GM19035 (cell line): ENCODE results near the gene GLI3.

Experiments
- ATAC-seq: cut with Tn5 transposase; IDR thresholded peaks from one replicate; pipeline ENCODE4 v1.9.1; 2021; ENCODE audit not compliant: unreplicated experiment

The GLI3 gene

DNA sequence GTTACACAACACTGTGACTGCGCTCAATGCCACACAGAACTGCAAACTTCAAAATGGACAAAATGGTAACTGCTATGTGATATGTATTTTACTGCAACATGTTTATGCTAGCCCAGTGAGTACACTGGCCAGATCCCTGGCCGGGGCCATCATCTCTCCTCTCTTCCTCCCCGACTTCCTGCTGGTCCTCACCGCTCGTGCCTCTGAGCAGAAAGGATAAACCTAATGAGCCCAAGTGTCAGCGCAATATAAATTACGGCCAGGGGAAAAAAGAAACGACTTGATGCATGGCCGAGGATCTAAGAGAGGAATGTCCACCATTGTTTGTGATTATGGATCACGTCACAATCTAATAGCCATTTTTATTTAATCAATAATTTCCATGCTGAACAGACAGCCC is 225.2 kb downstream of the GLI3 start:
- no peak for ATAC-seq

GRCh38 chr7:42010751-42011150 is 226.3 kb downstream of the GLI3 start:
- no peak for ATAC-seq

GRCh38 chr7:42006801-42007513 is 230.1 kb downstream of the GLI3 start:
- no peak for ATAC-seq

DNA sequence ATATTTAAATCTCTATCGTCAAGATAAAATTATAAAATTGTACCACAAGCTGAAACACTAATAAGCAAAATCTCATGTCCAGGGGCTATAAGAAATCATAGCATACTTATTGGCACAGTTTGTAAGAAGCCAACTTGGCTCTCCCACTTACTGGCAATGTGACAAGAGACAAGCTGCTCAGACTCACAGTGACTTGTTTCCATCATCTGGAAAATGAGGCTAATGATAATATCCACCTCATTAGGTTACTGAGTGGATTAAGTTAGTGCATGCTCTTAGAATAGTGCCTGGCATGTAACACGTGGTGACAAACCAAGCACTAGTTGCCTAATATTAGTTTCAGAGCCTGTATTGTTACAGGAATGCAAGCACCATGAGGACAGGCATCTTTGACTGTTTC is 234.4 kb downstream of the GLI3 start:
- no peak for ATAC-seq

GRCh38 chr7:41999736-42000283 is 237.2 kb downstream of the GLI3 start:
- ATAC-seq: no peak

- ATAC-seq: no peak
These were observed 239.0 kb downstream of the GLI3 start for GRCh38 chr7:41998041-41998440.

GRCh38 chr7:41997151-41997550 is 239.9 kb downstream of the GLI3 start:
- ATAC-seq: no peak

- ATAC-seq: no peak
These were observed 240.5 kb downstream of the GLI3 start for GRCh38 chr7:41996381-41997035.

- no peak for ATAC-seq
These were observed 241.3 kb downstream of the GLI3 start for GRCh38 chr7:41995632-41996271.

DNA sequence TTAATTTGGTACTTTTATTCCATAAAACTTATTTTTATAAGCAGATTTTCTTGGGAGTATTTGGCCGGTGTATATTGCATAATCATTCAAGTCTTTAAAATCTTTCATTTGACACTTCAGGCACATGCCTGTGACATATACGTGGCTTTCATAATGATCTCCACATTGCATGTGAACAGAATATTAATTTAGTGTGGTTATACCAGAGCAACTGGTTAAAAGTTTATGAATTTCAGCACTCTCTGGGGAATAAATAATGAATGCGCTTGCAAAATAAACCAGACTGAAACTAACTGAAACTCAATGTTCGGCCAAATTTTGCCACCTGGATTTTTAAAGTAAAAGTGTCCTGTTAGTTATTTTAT is 242.3 kb downstream of the GLI3 start:
- no peak for ATAC-seq

DNA sequence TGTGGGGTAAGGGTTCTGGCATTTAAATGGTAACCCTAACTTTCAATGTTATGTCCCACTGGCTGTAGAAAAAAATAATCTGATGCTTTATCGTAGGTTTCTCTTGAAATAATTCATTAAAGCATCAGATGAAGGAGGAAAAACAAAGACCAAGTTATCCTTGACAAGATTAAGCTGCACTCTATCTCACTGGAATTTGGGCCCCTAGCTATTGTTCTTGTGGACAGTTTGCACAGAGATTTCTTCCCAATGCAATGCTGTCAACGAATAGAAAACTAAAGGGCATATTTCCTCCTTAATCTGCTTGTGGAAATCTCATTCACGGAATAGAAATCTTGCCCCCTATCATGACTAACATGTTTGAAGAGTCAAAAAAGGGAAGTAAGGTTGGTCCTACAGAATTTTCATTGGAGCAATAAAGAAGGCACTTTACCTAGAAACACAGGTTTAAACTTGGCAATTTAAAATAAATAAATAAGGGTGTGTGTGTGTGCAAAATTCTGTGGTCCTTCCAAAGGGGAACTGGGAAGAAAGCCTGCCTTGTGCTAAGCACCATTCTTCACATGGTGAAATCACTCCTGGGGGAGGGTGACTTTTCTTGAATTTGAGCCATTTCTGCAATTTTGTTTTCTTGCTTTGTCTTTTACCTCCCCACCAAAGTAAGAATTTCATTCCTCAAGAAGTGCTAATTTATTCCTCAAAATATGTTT is 242.8 kb downstream of the GLI3 start:
- ATAC-seq: no peak

GRCh38 chr7:41992881-41993867 is 243.8 kb downstream of the GLI3 start:
- ATAC-seq: no peak

DNA sequence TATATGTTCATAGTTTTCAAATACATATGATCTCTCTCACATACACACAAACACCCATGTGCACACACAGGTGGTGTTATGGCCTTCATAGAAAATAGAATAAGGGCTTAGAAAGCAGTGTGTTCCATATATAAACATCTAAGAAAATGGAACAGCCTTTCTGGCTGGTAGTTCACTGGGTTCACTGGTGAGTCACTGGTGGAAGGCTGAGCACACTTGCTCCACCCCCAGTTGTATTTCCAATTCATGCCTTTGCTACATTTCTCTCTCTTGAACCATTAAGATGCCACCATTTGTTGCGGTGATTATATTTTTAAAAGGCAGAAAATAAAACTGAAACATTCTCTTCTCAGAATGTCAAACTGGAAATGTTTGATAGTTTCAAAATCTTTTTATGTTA is 252.1 kb downstream of the GLI3 start:
- ATAC-seq: no peak

DNA sequence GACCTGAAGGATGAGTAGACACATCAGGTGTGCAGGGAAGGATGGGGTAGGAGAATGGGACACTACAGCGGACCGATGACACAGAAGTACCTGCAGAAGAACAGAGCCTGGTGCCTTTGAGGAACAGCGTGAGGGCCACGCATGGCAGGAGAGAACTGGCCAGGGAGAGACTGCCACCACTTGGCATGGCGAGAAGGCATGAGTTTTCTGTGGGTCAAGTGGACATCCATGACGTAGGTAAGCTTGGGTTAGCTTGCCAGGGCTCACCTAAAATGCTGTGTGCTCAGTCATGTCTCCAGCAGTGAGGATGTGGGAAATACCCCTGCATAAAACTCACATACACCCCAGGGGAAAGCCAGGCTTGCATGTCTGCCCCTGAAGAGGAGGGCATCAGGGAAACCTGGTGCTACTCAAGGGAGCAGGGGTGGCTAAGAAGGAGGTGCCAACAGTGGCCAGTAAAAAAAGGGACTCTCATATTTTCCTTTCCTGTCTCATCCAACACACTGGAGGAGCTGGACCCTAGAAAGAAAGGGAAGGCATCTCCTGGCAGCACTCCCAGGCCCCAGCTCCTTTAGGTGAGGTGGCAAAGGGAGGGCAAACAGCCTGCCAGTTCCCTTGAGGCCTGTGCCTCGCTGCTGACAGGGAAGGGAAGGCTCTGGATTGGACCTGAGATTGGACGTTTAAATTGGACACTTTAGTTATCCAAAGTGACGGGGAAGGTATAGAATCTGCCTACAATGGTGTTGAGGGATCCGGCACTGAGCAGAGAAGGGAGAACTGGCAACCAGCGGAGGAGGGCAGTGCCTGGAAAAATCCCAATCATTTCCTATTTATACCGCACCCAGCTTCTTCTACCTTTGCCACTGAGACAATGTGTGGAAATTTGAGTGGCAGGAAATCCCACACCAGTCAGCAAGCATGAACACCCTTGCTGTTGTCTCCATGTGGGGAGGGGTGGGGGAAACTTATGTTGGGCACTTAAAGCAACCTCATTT is 255.7 kb downstream of the GLI3 start:
- ATAC-seq: no peak

GRCh38 chr7:41979834-41980307 is 257.1 kb downstream of the GLI3 start:
- ATAC-seq: no peak

- ATAC-seq: no peak
These were observed 258.2 kb downstream of the GLI3 start for GRCh38 chr7:41978858-41979257.

DNA sequence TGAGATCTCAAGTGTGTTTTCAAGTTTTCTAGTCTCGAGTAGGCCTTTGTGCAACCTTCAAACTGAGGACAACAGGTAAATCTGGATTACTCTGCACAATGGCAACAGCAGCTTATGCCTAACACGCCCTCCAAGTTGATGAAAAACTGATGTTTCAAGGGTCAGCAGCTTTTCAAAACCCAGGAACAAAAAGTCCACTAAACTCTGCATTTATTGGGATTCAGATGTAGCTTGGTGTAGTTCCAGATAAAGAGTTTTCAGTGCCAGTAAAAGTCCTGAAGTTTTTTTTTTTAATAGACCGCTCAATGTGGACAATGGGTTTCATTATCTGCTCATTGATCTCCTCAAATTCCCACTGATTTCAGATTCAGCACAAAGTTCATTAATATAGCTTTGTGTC is 259.3 kb downstream of the GLI3 start:
- ATAC-seq: no peak

DNA sequence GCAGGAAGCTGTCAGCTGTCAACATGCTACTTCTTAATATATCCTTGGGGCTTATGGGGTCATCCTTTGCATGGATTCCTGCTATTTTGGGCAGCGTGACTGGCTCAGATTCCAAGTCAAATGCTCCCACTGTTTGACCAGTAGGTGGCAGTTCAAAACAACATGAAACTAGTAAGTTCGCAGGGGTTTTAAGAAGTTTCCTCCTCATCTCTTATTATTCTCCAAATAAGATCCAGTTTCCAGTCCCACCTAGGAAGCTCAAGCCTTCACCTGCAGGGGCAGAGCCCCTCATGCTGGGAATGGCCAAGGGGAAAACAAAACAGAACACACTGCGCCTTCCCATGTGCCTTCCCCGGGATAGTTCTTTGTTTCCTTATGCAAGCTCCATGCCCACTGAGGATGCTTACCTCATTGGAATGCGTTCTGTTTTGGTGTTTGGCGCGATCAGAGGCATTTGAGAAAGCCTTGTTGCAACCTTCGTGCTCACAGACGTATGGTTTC is 259.8 kb downstream of the GLI3 start:
- no peak for ATAC-seq

DNA sequence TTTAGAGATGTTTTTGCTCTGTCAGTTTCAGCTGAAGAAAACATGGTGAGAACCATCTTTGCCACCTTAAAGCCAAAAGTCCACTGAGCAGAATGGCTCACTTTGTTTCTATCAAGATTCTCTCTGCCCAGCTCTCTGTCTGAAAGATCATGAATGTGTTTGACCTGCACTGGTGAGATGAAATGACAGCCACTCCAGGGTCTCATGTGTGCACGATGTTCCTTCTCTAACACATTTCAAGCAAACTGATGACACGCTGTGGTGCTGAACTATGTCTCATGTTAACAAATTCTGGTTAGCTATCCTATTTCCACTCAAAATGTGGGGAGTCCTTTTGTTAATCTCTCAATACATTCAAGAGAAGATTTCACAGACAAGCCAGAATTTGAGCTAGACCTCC is 260.6 kb downstream of the GLI3 start:
- ATAC-seq: no peak
